H9 (cell line): Measurements from ENCODE around the gene RND1. TPM values are rescaled to one million over a fixed set of nuclear protein-coding genes. Genes with fewer than 3 reads are reported as not detected.

Experiments
- DNase-seq: peaks from one replicate; pipeline ENCODE4 v3.0.0-alpha.2; 2017
- H2AFZ ChIP-seq: one replicate; pipeline ENCODE4 v1.6.1; 2013; ENCODE audit warnings: mild to moderate bottlenecking, low read length, control low read depth, moderate library complexity
- H2AK5ac ChIP-seq: 2 replicates; pipeline ENCODE4 v1.6.1; 2013; ENCODE audit warnings: low read length, control low read depth, mixed read lengths; ENCODE audit not compliant: insufficient read length
- H2BK120ac ChIP-seq: one replicate; pipeline ENCODE4 v1.6.1; 2013; ENCODE audit warnings: low read depth, mild to moderate bottlenecking, low read length, control low read depth, inconsistent platforms; ENCODE audit not compliant: poor library complexity, severe bottlenecking
- H2BK12ac ChIP-seq: 2 replicates; pipeline ENCODE4 v1.6.1; 2013; ENCODE audit warnings: low read length, control low read depth, mixed read lengths, low read depth; ENCODE audit not compliant: insufficient read length
- H2BK15ac ChIP-seq: 2 replicates; pipeline ENCODE4 v1.6.1; 2013; ENCODE audit warnings: low read depth, low read length, control low read depth
- H2BK20ac ChIP-seq: one replicate; pipeline ENCODE4 v1.6.1; 2013; ENCODE audit warnings: low read depth, mild to moderate bottlenecking, low read length, control low read depth, inconsistent platforms; ENCODE audit not compliant: poor library complexity, severe bottlenecking
- H2BK5ac ChIP-seq: 2 replicates; pipeline ENCODE4 v1.6.1; 2013; ENCODE audit warnings: low read length, control low read depth, mixed read lengths; ENCODE audit not compliant: insufficient read length
- H3K14ac ChIP-seq: 2 replicates; pipeline ENCODE4 v1.6.1; 2013; ENCODE audit warnings: low read length, control low read depth; ENCODE audit not compliant: insufficient read depth
- H3K18ac ChIP-seq: 2 replicates; pipeline ENCODE4 v1.6.1; 2013; ENCODE audit warnings: low read depth, mild to moderate bottlenecking, mixed read lengths, low read length, control low read depth; ENCODE audit not compliant: insufficient read length
- H3K23ac ChIP-seq: 2 replicates; pipeline ENCODE4 v1.6.1; 2013; ENCODE audit warnings: low read length, control low read depth, mixed read lengths, low read depth; ENCODE audit not compliant: insufficient read length
- H3K23me2 ChIP-seq: 2 replicates; pipeline ENCODE4 v1.6.1; 2013; ENCODE audit warnings: low read depth, mild to moderate bottlenecking, mixed read lengths, low read length, control low read depth; ENCODE audit not compliant: insufficient read length, poor library complexity, severe bottlenecking
- H3K27ac ChIP-seq: 2 replicates; pipeline ENCODE4 v1.5.1; 2013; ENCODE audit warnings: low read length, control low read depth, mixed read lengths, low read depth; ENCODE audit not compliant: insufficient read length
- H3K27me3 ChIP-seq: 2 replicates; pipeline ENCODE4 v1.6.1; 2013; ENCODE audit warnings: low read length, control low read depth, inconsistent platforms; ENCODE audit not compliant: insufficient read depth
- H3K4ac ChIP-seq: 2 replicates; pipeline ENCODE4 v1.6.1; 2013; ENCODE audit warnings: low read depth, mild to moderate bottlenecking, control low read depth, inconsistent platforms, low read length, moderate library complexity
- H3K4me1 ChIP-seq: 2 replicates; pipeline ENCODE4 v1.6.1; 2013; ENCODE audit warnings: low read length, control low read depth, inconsistent platforms; ENCODE audit not compliant: insufficient read depth
- H3K4me2 ChIP-seq: 2 replicates; pipeline ENCODE4 v1.6.1; 2013; ENCODE audit warnings: low read length, control low read depth, mixed read lengths; ENCODE audit not compliant: insufficient read length, insufficient read depth
- H3K56ac ChIP-seq: 2 replicates; pipeline ENCODE4 v1.6.1; 2013; ENCODE audit warnings: low read depth, mild to moderate bottlenecking, mixed read lengths, low read length, control low read depth; ENCODE audit not compliant: insufficient read length
- H3K79me1 ChIP-seq: 2 replicates; pipeline ENCODE4 v1.6.1; 2013; ENCODE audit warnings: low read depth, mild to moderate bottlenecking, moderate library complexity, low read length, control low read depth, inconsistent platforms; ENCODE audit not compliant: insufficient read depth, poor library complexity, severe bottlenecking
- H3K79me2 ChIP-seq: 2 replicates; pipeline ENCODE4 v1.6.1; 2013; ENCODE audit warnings: low read length, control low read depth, inconsistent platforms; ENCODE audit not compliant: insufficient read depth
- H3K9ac ChIP-seq: 2 replicates; pipeline ENCODE4 v1.6.1; 2013; ENCODE audit warnings: low read length, control low read depth, mixed read lengths; ENCODE audit not compliant: insufficient read length; ENCODE audit errors: extremely low read depth
- H3K9me3 ChIP-seq: one replicate; pipeline ENCODE4 v1.6.1; 2013; ENCODE audit warnings: low read depth, low read length, inconsistent platforms; ENCODE audit not compliant: control insufficient read depth
- H3T11ph ChIP-seq: one replicate; pipeline ENCODE4 v1.6.1; 2013; ENCODE audit warnings: mild to moderate bottlenecking, low read length, control low read depth, inconsistent platforms
- H4K20me1 ChIP-seq: one replicate; pipeline ENCODE4 v1.6.1; 2013; ENCODE audit not compliant: control insufficient read depth, insufficient read length, insufficient read depth
- H4K5ac ChIP-seq: 2 replicates; pipeline ENCODE4 v1.6.1; 2013; ENCODE audit warnings: low read depth, mild to moderate bottlenecking, mixed read lengths, low read length, control low read depth; ENCODE audit not compliant: insufficient read length
- H4K8ac ChIP-seq: replicated peaks from 2 replicates; pipeline ENCODE4 v1.6.1; 2013; ENCODE audit warnings: low read length, control low read depth, mixed read lengths, low read depth; ENCODE audit not compliant: insufficient read length
- H4K91ac ChIP-seq: 2 replicates; pipeline ENCODE4 v1.6.1; 2013; ENCODE audit warnings: low read depth, mild to moderate bottlenecking, moderate library complexity, mixed read lengths, low read length, control low read depth; ENCODE audit not compliant: insufficient read length
- H3K27ac Mint-ChIP-seq, 3 experiments: 2 replicates in 2 of 3; 3 replicates in 1 of 3; pipeline ENCODE4 v1.8.0; 2020 to 2021; ENCODE audit warnings: mixed read lengths in 3 of 3, mild to moderate bottlenecking in 1 of 3, moderate library complexity in 1 of 3
- H3K27me3 Mint-ChIP-seq: 2 replicates; pipeline ENCODE4 v1.8.0; 2021; ENCODE audit warnings: low read depth, mild to moderate bottlenecking, moderate library complexity, mixed read lengths
- H3K36me3 Mint-ChIP-seq, 3 experiments: 2 replicates in 2 of 3; 3 replicates in 1 of 3; pipeline ENCODE4 v1.8.0; 2020 to 2021; ENCODE audit warnings: low read depth in 3 of 3, mixed read lengths in 3 of 3; ENCODE audit not compliant: insufficient read depth in 1 of 3
- H3K4me1 Mint-ChIP-seq, 2 experiments: 2 replicates each; pipeline ENCODE4 v1.8.0; 2020; ENCODE audit warnings: mixed read lengths in 2 of 2
- H3K4me3 Mint-ChIP-seq, 2 experiments: 2 replicates in 1 of 2; 3 replicates in 1 of 2; pipeline ENCODE4 v1.8.0; 2020 to 2021; ENCODE audit warnings: mild to moderate bottlenecking in 2 of 2, mixed read lengths in 2 of 2, moderate library complexity in 1 of 2
- H3K9me3 Mint-ChIP-seq, 2 experiments: 2 replicates in 1 of 2; 3 replicates in 1 of 2; pipeline ENCODE4 v1.8.0; 2020; ENCODE audit warnings: mild to moderate bottlenecking in 2 of 2, mixed read lengths in 2 of 2, moderate library complexity in 1 of 2
- WGBS: extraction: QIAGEN DNeasy Blood & Tissue Kit; methylation state at CpG from one replicate; pipeline ENCODE4 v1.1.7; 2013; ENCODE audit warnings: missing lambda C conversion rate, low lambda C conversion rate, mixed read lengths; ENCODE audit not compliant: insufficient read length; ENCODE audit errors: extremely low coverage; 5-methylcytosine and 5-hydroxymethylcytosine counted together
- total RNA-seq: library from RNA; stranded (reverse); gene quantifications from 2 replicates; pipeline ENCODE4 v1.2.1, GENCODE V29; 2021
- TF ChIP-seq, protein P1 (sequence below): fragments of 200-600 bp; sonication (generic); conservative IDR thresholded peaks from 3 replicates; pipeline ENCODE4 v1.8.0; 2021; ENCODE audit warnings: antibody characterized with exemption, mild to moderate bottlenecking

Gene RND1
- total RNA-seq, 1 experiment from 2014 or later: 9.7 TPM

- Histone ChIP-seq H3K9me3 (no peaks in the 10 kb centered on the region), H4K8ac (no peak overlapping the region), H3K56ac (no peak overlapping the region), H3K4ac (no peak overlapping the region), H3K14ac (no peak overlapping the region), H2BK20ac (no peak overlapping the region), H3K9ac (no peak overlapping the region), H3K27me3 (peaks cover 5% of the 10 kb centered on the region; the same call in 1 of the 2 replicates), H2BK15ac (no peak overlapping the region), H2AK5ac (no peak overlapping the region), H4K91ac (no peak overlapping the region), H3K4me2 (no peak overlapping the region), H4K20me1 (no peaks in the 10 kb centered on the region), H3K23me2 (peaks cover 18% of the 10 kb centered on the region), H3K27ac (no peak overlapping the region), H2BK12ac (no peak overlapping the region), H3K23ac (no peak overlapping the region), H3K79me2 (no peaks in the 10 kb centered on the region), H3T11ph (no peak overlapping the region), H3K4me1 (0 out of 2 replicates have a peak, but pooled peaks cover 2% of the 10 kb centered on the region), H4K5ac (no peak overlapping the region), H2AFZ (no peak overlapping the region), H2BK5ac (no peak overlapping the region), H3K18ac (no peak overlapping the region), H3K79me1 (no peaks in the 10 kb centered on the region), H2BK120ac (no peak overlapping the region)
- Mint-ChIP-seq H3K4me3 (no peak overlapping the region; a peak in 2 of 5 replicates), H3K27ac (peak overlapping the region; percentile 40 to 68 (median 55); a peak in 3 of 7 replicates), H3K4me1 (peaks cover 34 to 36% of the 10 kb centered on the region in 2 experiments), H3K36me3 (no peaks in the 10 kb centered on the region), H3K9me3 (no peaks in the 10 kb centered on the region), H3K27me3 (peaks cover 21% of the 10 kb centered on the region)
- DNase-seq: no peak
- no CpG with 5 or more reads among the region's 5 CpGs for WGBS
- TF ChIP-seq, protein P1, sequence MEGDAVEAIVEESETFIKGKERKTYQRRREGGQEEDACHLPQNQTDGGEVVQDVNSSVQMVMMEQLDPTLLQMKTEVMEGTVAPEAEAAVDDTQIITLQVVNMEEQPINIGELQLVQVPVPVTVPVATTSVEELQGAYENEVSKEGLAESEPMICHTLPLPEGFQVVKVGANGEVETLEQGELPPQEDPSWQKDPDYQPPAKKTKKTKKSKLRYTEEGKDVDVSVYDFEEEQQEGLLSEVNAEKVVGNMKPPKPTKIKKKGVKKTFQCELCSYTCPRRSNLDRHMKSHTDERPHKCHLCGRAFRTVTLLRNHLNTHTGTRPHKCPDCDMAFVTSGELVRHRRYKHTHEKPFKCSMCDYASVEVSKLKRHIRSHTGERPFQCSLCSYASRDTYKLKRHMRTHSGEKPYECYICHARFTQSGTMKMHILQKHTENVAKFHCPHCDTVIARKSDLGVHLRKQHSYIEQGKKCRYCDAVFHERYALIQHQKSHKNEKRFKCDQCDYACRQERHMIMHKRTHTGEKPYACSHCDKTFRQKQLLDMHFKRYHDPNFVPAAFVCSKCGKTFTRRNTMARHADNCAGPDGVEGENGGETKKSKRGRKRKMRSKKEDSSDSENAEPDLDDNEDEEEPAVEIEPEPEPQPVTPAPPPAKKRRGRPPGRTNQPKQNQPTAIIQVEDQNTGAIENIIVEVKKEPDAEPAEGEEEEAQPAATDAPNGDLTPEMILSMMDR: no peak
Observed at GRCh38 chr12:48810903-48811431, 54.7 kb downstream of the RND1 start.
